HG02798 (cell line): Measurements from ENCODE around the gene SPRN.
"Not testable (repeated sequence)": the region's sequence is repeated elsewhere in the genome, so short reads cannot be mapped to it uniquely, and the experiment has no call there.

ENCODE experiments used
- ATAC-seq: cut with Tn5 transposase; IDR thresholded peaks from one replicate; pipeline ENCODE4 v1.9.1; 2021; ENCODE audit warnings: mild to moderate bottlenecking; ENCODE audit not compliant: unreplicated experiment, poor library complexity

The SPRN gene

DNA sequence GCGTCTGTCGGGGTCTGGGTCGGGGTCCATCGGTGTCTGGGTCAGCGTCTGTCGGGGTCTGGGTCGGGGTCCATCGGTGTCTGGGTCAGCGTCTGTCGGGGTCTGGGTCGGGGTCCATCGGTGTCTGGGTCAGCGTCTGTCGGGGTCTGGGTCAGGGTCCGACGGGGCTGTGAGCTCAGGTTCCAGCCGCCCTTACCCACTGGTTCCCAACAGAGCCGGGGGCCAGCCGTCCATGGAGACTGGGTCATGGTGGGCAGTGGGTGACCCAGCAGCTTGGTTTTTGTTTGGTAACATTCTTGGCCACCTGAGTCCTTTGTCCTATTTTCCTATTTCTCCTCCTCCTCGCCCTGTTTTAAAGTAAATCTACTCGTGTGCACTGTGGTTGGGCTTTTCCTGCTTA, 16.9 kb upstream of the SPRN start:
- not testable (repeated sequence) for ATAC-seq

DNA sequence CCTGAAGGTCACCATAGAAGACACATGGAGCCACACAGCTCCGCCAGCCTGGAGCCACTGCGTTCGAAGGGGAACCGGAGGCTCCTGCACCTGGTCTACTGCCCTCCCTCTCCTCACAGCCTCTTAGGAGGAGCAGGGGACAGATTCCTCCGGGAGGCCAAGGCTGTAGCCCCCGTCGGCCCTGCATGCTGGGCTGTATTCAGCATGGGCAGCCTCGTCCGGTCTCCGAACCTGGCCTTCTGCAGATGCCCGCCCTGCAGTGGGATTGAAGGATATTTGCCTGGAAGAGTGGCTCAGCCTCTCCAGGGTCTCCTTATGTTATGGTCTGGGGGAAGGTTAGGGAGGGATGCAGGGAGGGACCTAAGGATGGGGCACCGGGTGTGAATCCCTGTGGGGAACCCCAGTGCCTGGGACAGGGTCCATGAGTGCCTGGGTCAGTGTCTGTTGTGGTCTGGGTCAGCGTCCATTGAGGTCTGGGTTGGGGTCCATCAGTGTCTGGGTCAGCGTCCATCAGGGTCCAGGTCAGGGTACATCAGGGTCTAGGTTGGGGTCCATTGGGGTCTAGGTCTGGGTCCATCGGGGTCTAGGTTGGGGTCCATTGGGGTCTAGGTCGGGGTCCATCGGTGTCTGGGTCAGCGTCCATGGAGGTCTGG, 16.3 kb upstream of the SPRN start:
- ATAC-seq = no peak

DNA sequence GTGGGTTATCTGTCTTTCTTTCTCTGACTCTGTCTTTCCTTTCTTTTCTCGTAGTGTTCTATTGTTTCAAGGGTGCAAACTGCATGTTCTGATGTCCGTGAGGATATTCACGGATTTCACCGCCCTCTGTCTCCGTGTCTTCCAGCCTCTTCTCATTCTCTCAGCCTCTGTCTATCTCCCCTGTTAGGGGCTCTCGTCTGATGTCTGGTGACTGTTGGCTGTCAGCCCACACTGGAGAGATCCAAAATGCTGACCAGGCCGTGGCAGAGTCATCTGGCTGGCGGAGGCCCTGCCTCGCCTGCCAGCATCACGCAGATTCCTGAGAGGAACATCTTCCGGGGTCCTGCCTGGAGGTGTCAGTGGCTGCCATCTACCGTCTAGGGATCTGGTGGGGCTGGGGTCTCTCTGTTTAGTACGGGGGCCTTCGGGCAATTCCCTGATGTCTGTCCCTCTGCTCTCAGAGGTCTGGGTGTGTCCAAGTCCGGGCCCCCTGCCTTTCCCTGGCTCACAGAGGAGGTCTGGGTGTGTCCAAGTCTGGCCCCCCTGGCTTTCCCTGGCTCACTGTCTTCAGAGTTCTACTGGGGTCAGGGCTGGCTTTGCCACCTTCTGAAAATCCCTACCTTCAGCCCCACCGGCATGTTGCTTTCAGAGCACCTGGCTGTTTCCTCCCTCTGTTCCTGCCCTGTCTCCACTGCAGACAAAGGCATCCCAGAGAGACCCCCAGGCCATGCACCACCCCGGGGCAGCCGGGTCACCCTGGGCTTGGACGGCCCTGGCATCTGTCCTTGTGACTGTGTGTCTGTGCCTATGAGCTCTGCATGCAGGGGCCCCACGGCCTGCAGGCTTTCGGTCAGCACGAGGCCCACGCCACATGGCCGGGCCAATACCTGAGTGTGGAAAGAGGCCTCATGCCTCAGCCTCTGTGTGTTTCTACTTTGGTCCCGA, 15.4 kb upstream of the SPRN start:
- no peak for ATAC-seq

DNA sequence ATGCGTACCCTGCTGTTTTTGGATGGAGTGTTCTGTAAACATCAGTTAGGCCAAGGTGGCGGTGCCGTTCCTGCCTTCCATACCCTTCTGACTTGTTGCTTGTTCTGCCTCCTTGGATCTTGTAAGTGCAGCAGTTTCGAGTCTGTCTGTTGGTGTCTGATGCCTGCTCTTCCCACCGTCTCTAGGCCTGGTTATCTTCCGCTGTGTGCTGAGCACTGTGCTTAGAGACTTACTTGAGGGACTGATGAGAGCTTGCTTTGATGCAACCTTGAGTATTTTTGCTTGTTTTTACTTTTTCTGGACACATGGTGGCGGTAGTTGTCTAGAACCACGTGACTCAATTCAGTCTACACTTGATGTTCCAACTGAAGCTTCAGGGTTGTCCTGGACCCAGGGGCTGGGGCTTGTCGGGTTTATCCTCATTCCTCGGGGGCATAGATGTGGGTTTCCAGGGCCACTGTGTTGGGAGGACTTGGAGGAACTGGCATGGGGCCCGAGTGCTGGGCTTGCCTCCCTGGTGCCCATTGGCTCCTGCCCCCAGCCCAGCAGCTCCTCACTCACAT, 14.4 kb upstream of the SPRN start:
- ATAC-seq = no peak

DNA sequence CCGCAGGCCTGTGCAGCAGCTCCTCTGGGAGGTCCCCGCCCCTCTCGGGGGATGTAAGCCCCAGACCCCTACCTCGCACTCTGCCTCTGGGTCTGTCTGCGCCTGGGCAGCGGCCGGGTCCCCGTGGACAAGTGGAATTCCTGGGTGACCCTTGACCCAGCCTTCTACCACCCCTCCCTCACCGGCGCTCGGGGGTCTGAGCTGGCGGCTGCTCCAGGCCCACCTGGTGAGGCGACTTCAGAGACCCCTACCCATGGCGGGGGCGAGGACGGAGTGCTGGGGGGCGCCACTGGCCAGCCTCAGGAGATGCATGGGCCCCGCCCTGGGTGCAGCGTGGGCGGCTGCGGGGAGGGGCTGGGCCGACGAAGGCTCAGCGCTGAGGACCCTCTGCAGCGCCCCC, 8.4 kb upstream of the SPRN start:
- ATAC-seq = not testable (repeated sequence)

DNA sequence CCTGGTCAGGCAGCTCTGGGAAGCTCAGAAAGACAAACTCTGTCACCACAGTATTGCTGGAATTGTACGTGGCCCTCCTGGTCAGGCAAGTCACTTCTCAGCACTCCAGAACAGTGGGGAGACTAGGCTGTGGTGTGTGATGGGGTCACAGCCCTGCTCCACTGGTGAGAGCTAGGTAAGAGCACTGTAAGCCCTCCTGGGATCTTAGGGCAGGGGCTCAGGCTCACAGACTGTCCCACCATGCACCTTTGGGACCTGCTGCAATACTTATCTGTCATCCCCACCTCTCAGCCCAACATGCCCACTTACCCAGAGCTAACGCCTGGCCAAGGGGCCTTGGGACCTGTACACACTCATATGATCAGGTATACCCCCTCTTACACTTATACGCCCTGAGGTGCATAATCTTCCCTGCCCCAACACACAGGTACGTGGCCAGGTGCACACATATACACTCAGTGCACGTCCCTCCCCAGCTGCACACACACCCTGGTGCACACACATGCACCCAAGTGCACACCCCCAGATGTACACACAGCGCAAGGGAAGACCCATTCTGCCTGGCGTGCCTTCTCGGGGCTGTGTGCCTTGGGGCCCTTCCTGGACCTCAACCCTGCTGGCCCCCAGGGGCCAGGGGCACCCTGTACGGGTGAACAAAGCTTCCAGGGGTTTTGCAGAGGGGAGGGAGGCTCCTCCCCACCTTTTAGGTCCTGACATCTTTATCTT, 7.6 kb upstream of the SPRN start:
- ATAC-seq = not testable (repeated sequence)

DNA sequence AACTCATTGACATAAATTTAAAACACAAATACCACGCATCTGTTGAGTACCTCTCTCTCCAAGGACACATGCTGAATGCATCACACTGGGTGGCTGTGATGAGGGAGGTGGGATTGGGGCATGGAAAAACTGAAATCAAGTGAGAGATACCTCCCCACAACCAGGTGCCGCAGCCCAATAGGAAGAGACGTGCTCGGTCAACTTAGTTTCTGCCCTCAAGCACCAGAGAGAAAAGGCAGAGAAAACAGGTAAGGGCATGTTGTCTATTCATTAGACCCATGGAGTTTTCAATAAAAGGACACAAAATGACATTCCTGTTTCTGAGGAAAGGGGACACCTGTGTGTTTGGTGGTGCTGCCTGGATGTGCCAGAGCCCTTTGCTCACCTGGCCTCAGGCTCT, 5.1 kb upstream of the SPRN start:
- not testable (repeated sequence) for ATAC-seq

DNA sequence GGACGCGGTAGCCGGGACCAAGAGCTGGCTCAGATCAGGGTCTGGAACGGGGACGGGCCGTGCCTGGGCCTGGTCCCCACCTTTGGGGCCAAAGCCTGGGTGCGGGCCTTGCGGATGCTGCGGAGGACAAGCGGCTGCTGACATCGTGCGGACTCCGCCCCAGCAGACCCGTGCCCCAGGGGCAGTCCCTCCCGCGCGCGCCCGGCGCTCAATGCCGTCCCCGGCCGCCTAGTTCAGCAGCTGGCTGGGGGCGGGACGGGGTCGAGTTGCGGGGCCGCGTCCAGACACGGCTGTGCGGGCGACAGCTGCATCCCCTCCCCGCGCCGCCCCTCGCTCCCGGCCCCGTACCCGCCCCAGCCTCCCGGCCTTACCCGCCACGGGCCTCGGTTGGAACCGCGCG, 323 bp downstream of the SPRN start:
- not testable (repeated sequence) for ATAC-seq

DNA sequence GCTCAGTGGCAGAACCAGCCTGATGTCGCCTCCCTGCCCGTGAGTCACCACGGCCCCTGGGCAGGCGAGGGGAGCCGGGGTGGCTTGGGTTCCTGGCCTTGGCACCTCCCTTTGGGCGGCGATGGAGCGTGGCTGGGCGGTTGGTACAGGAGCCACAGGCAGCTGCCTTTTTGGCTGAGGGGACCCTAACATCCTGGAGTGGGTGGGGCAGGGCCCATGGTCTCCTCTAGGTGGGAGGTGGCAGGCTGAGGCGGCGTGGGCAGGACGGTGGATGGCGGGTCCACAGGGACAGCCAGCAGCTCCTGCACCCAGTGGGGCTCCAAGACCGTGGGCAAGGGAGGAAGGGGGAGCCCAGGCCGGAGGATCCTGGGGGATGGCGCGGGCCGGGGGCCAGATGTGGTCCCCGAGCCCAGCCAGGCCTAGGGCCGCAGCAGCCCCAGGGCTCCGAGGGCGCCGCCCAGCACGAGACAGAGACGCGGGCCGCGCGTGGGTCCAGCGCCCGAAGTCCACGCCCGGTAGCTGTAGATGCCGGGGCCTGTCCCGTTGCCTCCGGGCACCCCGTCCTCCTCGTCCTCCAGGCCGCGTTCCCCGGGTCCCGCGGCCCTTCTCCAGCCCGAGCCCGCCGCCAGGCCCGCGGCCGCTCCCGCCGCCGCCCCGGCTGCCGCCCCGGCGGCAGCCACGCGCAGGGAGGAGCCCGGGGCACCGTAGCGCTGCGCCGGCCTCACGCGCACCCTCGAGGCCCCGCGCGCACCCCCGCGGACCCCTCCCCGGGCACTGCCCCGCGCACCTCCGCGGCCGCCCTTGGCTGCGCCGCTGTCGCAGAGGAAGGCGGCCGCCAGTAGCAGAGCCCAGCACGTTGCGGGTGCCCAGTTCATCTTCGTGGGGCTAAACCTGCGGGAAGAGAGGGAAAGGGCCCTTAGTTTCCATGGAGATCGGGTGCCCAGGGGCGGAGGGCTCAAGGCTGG, 1.3 kb downstream of the SPRN start:
- ATAC-seq = no peak

DNA sequence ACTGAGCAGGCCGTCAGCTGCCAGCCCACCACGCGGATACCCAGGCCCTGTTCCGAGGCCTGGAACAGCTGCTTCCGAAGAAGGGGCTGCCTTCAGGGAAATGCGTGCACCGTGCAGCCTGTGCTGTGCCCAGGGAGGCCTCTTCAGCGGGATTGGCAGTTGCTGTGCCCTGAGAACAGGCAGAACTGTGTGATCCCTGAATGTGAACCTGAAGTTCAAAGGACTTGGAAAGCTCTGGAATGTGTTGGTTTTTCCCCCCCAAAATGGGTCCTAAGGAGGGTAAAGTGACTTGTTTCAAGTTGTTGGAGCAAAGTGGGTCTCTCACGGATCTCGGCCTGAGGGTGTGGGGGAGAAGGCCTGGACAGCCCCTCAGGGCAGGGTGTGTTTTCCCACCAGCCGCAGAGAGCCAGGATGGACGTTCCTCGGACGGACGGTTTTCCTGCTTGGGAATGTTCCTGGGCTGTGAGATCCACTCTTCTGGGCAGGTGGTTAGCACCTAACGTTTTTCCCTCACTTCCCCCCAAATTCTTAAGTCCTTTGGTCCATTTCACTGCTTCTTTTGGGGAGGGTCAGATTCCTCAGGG, 2.1 kb downstream of the SPRN start:
- ATAC-seq = no peak

DNA sequence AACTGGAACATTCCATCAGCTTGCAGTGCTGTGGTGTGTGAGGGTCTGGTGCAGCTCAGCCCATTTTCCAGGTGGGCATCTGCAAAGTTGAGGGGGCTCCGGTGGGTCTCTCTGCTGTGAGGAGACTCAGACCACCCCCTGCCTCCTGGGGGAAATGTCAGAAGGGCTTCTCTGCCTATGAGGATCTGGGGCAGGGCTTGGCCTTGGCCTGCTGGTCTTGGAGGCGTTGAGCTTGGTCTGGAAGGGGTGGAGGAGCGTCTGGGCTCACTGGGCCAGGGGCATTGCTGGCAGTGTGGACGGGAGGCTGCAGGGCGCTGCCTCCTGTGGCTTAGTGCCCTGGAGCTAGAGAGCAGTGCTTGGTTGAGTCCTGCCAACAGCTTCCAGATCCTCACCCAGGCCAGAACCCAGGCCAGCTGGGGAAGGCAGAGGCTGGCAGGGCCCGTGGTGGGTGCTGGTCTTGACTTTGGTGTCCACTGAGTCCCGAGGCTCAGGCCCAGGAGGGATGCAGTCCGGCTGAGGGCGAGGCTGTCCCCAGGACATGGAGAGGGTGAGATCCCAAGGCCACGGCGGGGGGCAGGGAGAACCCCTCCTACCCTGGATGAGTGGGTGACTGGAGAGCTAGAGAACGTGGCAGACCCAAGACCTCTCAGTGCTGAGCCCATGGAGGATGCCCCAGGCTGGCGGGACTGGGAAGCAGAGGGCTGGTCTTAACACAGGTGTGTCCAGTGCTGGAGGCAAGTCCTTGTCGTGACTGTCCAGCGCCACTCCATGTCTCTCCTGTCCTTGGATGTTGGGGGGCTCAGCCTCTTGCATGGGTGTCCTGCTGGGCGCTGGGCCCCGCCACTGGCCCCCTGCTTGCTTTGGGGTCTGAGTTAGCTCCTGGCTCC, 2.8 kb downstream of the SPRN start:
- no peak for ATAC-seq

DNA sequence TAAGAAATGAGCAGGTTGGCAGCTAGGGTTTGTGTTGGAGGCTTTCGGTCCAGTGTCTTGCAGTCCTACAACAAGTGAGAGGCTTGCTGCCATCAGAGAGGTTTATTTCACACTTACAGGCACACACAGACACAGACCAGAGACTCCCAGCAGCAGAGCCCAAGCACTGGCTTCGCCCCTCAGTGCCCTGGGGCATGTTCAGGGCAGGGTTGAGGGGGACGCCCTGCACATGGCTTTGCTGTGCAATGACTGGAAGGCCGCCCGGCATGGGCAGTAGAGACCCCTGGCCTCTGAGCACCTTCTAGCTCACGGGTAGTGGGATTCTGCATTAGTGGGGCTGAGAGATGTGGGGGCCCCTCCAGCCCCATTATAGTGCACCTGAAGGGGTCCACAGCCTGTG, 3.8 kb downstream of the SPRN start:
- ATAC-seq = no peak

DNA sequence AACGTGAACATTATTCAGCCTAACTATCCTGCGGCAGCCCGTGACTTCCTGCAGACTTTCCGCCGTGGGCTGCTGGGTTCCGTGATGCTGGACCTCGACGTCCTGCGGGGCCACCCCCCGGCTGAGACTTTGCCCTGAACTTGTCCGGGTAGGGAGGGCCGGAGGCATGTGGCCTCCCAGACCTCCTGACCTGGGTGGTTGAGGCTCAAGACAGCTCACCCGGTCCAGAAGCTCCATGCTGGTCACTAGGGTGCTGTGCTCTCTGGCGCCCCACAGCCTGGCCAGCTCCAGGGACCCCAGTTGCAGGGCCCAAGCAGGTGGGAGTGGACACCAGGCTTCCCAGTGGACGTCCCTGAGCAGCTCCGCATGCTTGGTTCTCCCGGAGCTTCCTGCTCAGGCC, 4.4 kb downstream of the SPRN start:
- ATAC-seq = no peak

DNA sequence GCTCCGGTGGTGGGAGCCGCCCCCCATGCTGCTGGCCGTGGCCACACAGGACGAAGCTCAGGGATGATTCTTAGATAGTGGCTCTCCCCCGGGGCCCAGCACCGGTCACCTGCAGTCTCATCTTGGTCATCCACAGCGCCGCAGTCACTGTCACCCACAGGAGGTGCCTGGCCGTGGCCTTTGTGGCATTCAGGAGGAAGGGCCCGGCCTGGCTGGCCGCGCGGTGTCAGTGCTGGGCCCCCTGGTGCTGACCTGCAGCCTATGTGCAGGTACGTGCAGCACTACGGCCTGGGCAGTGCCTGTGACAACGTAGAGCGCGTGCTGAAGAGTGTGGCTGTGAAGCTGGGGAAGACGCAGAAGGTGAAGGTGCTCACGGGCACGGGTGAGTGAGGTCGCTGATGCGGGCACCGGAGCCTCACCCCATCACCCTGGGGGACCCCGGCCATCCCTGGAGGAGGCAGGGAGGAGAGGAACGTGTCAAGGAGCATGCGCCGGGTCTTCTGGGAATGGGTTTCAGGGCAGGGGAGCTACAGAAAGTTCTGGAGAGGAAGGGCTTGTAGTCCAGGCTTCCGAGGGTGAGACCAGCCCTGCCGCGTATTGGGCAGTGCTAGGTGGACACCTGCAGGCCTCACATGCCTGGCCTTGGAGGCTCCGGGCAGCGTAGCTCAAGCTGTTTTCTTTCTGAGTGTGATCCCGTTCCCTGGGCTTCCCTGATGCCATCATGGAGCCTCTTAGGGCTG, 5.0 kb downstream of the SPRN start:
- ATAC-seq = no peak

DNA sequence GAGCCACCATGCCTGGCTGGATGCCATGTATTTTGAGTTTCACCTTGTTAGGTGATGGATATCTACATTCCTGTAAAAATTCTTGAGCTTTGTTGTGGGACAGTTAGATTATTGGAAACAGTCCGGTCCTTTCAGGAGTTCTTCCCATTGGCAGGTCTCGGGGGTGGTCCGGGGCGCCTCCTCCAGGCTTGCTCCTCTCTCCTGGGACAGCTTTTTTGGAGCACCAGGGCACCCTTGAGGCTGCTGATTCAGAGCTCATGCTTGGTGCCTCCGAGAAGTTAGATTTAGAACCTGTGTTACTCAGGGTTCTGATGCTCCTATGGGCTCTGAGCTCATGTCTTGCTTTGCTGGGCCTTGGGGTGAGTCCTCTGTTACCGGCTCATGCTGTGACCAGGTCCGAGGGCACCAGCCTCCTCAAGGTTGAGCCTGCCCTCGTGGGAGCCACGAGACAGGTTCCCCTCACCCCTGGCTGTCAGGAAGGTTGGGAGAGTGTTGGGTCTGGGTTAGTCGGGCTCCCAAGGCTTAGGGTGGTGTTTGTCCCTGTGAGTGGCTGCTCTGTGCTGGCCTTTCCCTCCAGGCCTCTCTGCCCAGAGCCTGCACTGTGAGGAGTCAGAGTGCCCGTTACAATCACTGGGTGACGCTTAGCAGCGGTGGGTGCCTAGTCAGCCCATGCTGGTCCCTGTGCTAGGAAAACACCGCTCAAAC, 6.0 kb downstream of the SPRN start:
- no peak for ATAC-seq

DNA sequence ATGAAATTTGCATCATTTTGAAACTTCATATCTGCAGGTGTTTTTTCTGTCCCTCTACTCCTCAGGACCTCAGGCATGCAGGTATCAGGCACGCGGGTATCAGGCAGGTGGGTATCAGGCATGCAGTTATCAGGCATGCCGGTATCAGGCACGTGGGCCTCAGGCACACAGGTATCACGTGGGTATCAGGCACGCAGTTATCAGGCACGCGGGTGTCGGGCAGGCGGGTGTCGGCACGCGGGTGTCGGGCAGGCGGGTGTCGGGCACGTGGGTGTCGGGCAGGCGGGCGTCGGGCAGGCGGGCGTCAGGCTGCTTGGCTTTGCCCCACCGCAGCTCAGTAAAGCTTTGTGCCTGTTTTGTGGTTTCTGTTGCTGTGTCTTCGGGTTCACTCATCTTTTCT, 8.7 kb downstream of the SPRN start:
- no peak for ATAC-seq

DNA sequence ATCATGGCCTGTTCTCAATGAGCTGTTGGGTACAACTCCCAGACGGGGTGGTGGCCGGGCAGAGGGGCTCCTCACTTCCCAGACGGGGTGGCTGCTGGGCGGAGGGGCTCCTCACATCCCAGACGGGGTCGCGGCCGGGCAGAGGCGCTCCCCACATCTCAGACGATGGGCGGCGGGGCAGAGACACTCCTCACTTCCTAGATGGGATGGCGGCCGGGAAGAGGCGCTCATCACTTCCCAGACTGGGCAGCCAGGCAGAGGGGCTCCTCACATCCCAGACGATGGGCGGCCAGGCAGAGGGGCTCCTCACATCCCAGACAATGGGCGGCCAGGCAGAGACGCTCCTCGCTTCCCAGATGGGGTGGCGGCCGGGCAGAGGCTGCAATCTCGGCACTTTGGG, 10.0 kb downstream of the SPRN start:
- not testable (repeated sequence) for ATAC-seq
